ENCODE data around the gene PUDP.
"Not testable (repeated sequence)": the region's sequence is repeated elsewhere in the genome, so short reads cannot be mapped to it uniquely, and the experiment has no call there.

Gene PUDP

DNA sequence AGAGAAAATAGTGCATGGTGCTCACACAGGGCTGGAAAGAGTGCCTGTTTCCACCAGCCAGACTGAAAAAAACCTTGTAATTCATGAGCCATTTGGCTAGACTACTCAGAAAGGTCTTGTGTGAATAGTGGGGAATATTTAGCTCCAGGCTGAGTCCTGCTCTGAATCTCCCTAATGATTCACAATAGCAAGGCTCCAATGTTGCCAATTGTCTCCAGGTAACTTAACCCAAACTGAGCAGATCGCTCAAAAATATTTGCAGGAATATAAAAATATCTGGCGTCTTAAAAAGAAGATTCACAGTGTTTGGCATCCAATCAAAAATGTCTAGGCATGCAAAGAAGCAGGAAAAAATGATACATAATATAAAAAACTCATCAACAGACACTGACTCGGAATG, 125.0 kb downstream of the PUDP start:
- DNase-seq, result not testable (repeated sequence)

DNA sequence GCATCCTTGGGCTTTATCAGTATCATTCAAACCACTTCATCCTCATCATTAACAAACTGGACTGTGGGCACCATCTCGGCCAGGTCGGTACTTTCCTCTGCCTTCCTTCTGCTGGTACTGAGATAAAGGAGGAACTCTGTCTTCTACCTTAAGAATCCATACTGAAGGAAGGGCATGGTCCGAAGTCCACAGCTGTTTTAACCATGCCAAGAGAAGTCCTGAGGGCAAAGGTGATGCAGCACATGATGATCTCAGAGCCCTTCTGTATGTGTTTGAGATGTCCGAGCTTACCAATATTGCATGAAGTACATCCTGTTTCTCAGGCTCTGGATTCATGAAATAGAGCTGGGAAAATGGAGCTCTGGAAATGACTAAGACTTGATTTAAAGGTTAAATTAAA, 126.0 kb downstream of the PUDP start:
- no peak for DNase-seq

DNA sequence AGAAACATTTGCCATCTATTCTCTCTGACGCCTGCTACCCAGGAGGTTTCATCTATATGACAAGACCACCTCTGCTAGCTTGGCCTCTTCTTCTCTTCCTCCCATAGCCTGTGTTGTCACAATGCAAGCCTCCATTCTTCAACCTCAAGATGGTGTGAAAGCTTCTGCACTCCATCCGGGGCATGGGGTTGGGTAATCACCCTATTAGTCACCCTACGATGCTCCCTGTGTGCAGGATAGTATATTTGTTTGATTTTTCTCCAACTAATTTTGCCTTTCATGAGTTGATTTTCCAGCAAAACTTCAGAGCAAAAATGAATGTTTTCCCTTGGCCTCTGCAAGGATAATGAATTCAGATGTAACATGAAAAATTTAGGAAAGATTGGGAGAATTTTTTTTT, 128.4 kb downstream of the PUDP start:
- DNase-seq, result no peak

DNA sequence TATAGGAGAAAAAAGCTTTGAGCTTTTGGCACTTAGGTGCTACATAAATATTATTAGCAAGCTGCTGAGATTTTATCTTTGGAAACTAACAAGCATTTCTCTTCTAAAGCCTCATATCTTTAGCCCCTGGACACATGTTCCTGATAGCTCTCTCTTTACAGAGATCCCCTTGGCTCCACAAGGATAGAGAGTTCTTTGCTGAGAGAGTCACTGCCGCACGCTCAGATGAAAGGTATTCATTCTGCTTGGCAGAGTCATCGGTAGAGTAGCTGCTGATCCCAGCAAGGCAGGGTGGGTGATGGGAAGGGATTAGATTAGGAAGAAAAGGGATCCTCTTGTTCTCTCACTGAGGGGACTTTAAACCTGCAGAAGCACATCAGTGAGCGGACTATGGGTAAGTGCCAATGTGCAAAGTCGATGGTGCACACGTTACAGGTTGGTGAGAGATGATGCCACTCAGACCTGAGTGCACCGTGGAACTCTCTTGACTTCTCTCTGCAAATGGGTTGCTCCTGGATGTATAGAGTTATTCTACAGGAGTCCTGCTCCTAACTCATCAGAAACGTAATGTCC, 135.6 kb downstream of the PUDP start:
- not testable (repeated sequence) for DNase-seq

DNA sequence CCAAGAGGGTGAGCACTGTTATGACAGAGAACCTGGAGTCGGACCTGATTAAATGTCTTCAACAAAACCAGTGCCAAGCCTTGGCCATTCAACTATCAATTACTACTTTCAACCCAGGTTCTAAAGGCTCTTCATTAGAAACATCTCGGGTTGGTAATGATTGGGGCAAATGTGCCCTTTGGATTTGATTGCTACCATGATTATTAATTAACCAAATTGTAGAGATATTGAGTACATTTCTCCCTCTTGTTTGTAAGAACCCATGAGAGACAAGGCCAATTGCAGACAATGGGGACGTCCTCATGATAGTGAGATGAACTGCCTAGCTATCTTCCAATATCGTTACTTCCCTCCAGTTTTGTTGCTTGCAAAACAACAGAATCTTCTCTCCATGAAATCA, 137.1 kb downstream of the PUDP start:
- DNase-seq, result not testable (repeated sequence)

DNA sequence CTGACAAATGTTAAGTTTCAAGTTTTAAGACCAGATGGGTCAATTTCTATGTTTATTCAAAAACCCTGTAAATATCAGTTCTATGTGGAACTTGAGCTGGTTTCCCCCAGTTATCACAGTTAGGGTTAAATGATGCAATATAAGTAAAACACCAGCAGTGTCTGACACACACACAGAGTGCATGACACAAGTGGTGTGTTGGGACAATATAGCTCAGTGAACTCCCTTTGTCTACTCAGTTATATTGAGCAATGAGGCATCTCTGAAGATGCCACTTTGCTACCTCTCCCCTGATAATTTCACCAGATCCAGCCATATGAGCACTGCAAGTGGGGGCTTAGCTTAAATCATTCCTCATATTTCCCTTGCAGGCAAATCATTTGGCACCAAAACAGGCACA, 140.6 kb downstream of the PUDP start:
- DNase-seq, result not testable (repeated sequence)
